Hepatocyte (in vitro differentiated cells): Measurements from ENCODE around the gene GATA5. TPM values are rescaled to one million over a fixed set of nuclear protein-coding genes. Genes with fewer than 3 reads are reported as not detected.

Source experiments
- DNase-seq: peaks from one replicate; pipeline ENCODE4 v3.0.0-alpha.2; 2016; ENCODE audit warnings: low spot score
- H2AFZ ChIP-seq: fragments of 200-600 bp; sonication (generic); 2 replicates; pipeline ENCODE4 v1.6.0; 2016; ENCODE audit warnings: antibody characterized with exemption, mild to moderate bottlenecking
- H3K27ac ChIP-seq: fragments of 200-600 bp; sonication (generic); 2 replicates; pipeline ENCODE4 v1.5.1; 2016; ENCODE audit warnings: mild to moderate bottlenecking
- H3K27me3 ChIP-seq: fragments of 200-600 bp; sonication (generic); 2 replicates; pipeline ENCODE4 v1.6.1; 2016
- H3K36me3 ChIP-seq: fragments of 200-600 bp; sonication (generic); replicated peaks from 2 replicates; pipeline ENCODE4 v1.5.1; 2016; ENCODE audit warnings: low read depth; ENCODE audit not compliant: insufficient read depth
- H3K4me1 ChIP-seq: fragments of 200-600 bp; sonication (generic); 2 replicates; pipeline ENCODE4 v1.5.1; 2016; ENCODE audit warnings: mild to moderate bottlenecking, moderate library complexity; ENCODE audit not compliant: insufficient read depth
- H3K4me2 ChIP-seq: fragments of 200-600 bp; sonication (generic); 2 replicates; pipeline ENCODE4 v1.6.0; 2016
- H3K4me3 ChIP-seq: fragments of 200-600 bp; sonication (generic); 2 replicates; pipeline ENCODE4 v1.5.1; 2016; ENCODE audit warnings: mild to moderate bottlenecking
- H3K79me2 ChIP-seq: fragments of 200-600 bp; sonication (generic); 2 replicates; pipeline ENCODE4 v1.6.0; 2017; ENCODE audit warnings: mild to moderate bottlenecking
- H3K9me2 ChIP-seq: fragments of 200-600 bp; sonication (generic); replicated peaks from 2 replicates; pipeline ENCODE4 v1.6.0; 2017; ENCODE audit warnings: mild to moderate bottlenecking; ENCODE audit not compliant: insufficient read depth
- H3K9me3 ChIP-seq: fragments of 200-600 bp; sonication (generic); 2 replicates; pipeline ENCODE4 v1.5.1; 2016; ENCODE audit warnings: low read depth, mild to moderate bottlenecking
- H4K20me1 ChIP-seq: fragments of 200-600 bp; sonication (generic); 2 replicates; pipeline ENCODE4 v1.6.0; 2016; ENCODE audit warnings: mild to moderate bottlenecking; ENCODE audit not compliant: insufficient read depth, poor library complexity, severe bottlenecking
- CTCF ChIP-seq: fragments of 200-600 bp; sonication (generic); IDR thresholded peaks from 2 replicates; pipeline ENCODE4 v1.5.1; 2016; ENCODE audit warnings: antibody characterized with exemption, mild to moderate bottlenecking; ENCODE audit not compliant: poor library complexity
- EZH2 ChIP-seq: fragments of 200-600 bp; sonication (generic); IDR thresholded peaks from 2 replicates; pipeline ENCODE4 v1.6.1; 2016; ENCODE audit warnings: antibody characterized with exemption, mild to moderate bottlenecking, borderline replicate concordance
- EZH2phosphoT487 ChIP-seq: fragments of 200-600 bp; sonication (generic); IDR thresholded peaks from one replicate; pipeline ENCODE4 v1.6.1; 2018; ENCODE audit warnings: antibody characterized with exemption, mild to moderate bottlenecking, low read depth, moderate library complexity; ENCODE audit not compliant: unreplicated experiment, severe bottlenecking
- WGBS: methylation state at CpG from one replicate; pipeline ENCODE4 v1.1.6; 2016; ENCODE audit warnings: low lambda C conversion rate; ENCODE audit errors: missing lambda C conversion rate; 5-methylcytosine and 5-hydroxymethylcytosine counted together
- polyA plus RNA-seq: library from polyadenylated mRNA; unstranded; fragments of >200 nt; fragmentation: Nextera tagmentation; extraction: Ambion mirVana; gene quantifications from 2 replicates; pipeline ENCODE4 v1.2.1, GENCODE V29; 2016
- total RNA-seq: library from RNA; depleted of rRNA; stranded (reverse); fragments of >200 nt; gene quantifications from 2 replicates; pipeline ENCODE4 v1.2.3, GENCODE V29; 2014

The GATA5 gene
- total and polyA plus RNA-seq, 2 experiments from 2014 or later = 28.7 to 53.6 TPM

DNA sequence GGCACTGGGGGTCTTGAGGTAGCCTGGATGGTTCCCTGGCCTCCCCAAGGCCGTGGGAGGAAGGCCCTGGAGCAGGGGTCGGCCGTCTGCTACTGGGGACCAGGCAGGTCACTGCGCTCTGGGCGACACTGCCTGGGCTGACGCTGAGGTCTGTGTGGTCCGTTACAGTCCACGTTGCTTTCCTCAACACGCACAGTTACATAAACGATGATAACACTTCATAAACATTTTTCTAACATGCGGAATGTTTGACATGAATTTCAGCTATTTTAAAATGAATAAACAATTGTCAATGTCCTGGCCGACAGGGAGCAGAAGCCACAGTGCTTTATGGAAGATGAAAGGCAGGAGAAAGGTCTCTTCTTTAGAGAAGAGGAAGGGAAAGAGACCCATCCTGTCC is 38.3 kb downstream of the GATA5 start:
- 63% methylated on average over 12 of the region's 12 CpGs for WGBS

GRCh38 chr20:62436692-62437091 is 39.1 kb downstream of the GATA5 start:
- Histone ChIP-seq H3K4me1 (peaks cover 31% of the 10 kb centered on the region), H3K9me3 (no peaks in the 10 kb centered on the region), H2AFZ (no peak overlapping the region), H3K27ac (peak overlapping the region; percentile 60), H3K27me3 (no peaks in the 10 kb centered on the region), H3K9me2 (no peaks in the 10 kb centered on the region), H3K79me2 (no peaks in the 10 kb centered on the region), H3K36me3 (no peaks in the 10 kb centered on the region), H3K4me2 (no peak overlapping the region), H3K4me3 (no peak overlapping the region), H4K20me1 (no peaks in the 10 kb centered on the region)
- 94% methylated on average over 3 of the region's 3 CpGs for WGBS
- no peak for DNase-seq
- no peak for TF ChIP-seq EZH2phosphoT487
- TF ChIP-seq EZH2 = no peak
- TF ChIP-seq CTCF = no peak

More for the DNA sequence above, 38.3 kb downstream of the GATA5 start:
- no peak overlapping the region for H3K4me2 ChIP-seq
- peak overlapping the region; percentile 60 for H3K27ac ChIP-seq
- no peaks in the 10 kb centered on the region for H3K27me3 ChIP-seq
- peaks cover 25% of the 10 kb centered on the region for H3K4me1 ChIP-seq
- H3K9me2 ChIP-seq = no peaks in the 10 kb centered on the region
- H3K9me3 ChIP-seq = no peaks in the 10 kb centered on the region
- no peak overlapping the region for H2AFZ ChIP-seq
- H4K20me1 ChIP-seq = no peaks in the 10 kb centered on the region
- DNase-seq = no peak
- H3K79me2 ChIP-seq = no peaks in the 10 kb centered on the region
- TF ChIP-seq CTCF = no peak
- no peak for TF ChIP-seq EZH2
- TF ChIP-seq EZH2phosphoT487 = no peak
- H3K36me3 ChIP-seq = no peaks in the 10 kb centered on the region
- H3K4me3 ChIP-seq = no peak overlapping the region

GRCh38 chr20:62433658-62434497 is 41.9 kb downstream of the GATA5 start:
- WGBS = 42% methylated on average over 32 of the region's 32 CpGs
- Histone ChIP-seq H3K4me3 (no peak overlapping the region), H3K36me3 (no peaks in the 10 kb centered on the region), H3K9me3 (no peaks in the 10 kb centered on the region), H3K9me2 (no peaks in the 10 kb centered on the region), H2AFZ (no peak overlapping the region), H3K27me3 (no peaks in the 10 kb centered on the region), H3K4me2 (peak overlapping the region; percentile 55), H4K20me1 (no peaks in the 10 kb centered on the region), H3K79me2 (no peaks in the 10 kb centered on the region), H3K4me1 (peaks cover 49% of the 10 kb centered on the region), H3K27ac (peak overlapping the region; percentile 84)
- no peak for TF ChIP-seq EZH2phosphoT487
- TF ChIP-seq CTCF = no peak
- TF ChIP-seq EZH2 = no peak
- DNase-seq = no peak
